Lung (tissue), 12 donors: ENCODE data around the gene OR10H4. TPM values are rescaled to one million over a fixed set of nuclear protein-coding genes. Genes with fewer than 3 reads are reported as not detected.

Source experiments
- ATAC-seq: fragments of 200-7000 bp; cut with Tn5 transposase; one replicate; pipeline ENCODE4 v1.9.1; 2020; ENCODE audit warnings: moderate number of reproducible peaks; ENCODE audit not compliant: insufficient read depth, low FRiP score
- DNase-seq, 3 donors: peaks; one replicate each; pipeline ENCODE4 v3.0.0-alpha.2; 2013 to 2017
- H3K27ac ChIP-seq, 2 donors: one replicate each; pipeline ENCODE4 v1.5.1; 2013; ENCODE audit warnings: mild to moderate bottlenecking in 2 of 2, moderate library complexity in 2 of 2, control low read depth in 1 of 2, inconsistent platforms in 1 of 2, low read depth in 1 of 2, low read length in 1 of 2
- H3K27me3 ChIP-seq, 3 donors: one replicate each; pipeline ENCODE4 v1.5.1; 2013; ENCODE audit warnings: low read length in 2 of 3; ENCODE audit not compliant: control insufficient read depth in 3 of 3, insufficient read depth in 3 of 3
- H3K36me3 ChIP-seq, 4 donors: one replicate each; pipeline ENCODE4 v1.5.1; 2013; ENCODE audit warnings: low read length in 4 of 4, mild to moderate bottlenecking in 1 of 4, moderate library complexity in 1 of 4; ENCODE audit not compliant: control insufficient read depth in 4 of 4, insufficient read depth in 4 of 4
- H3K4me1 ChIP-seq, 5 donors: one replicate each; pipeline ENCODE4 v1.5.1; 2013; ENCODE audit warnings: low read length in 5 of 5, mild to moderate bottlenecking in 2 of 5, moderate library complexity in 1 of 5; ENCODE audit not compliant: control insufficient read depth in 5 of 5, insufficient read depth in 5 of 5
- H3K4me3 ChIP-seq: one replicate; pipeline ENCODE4 v1.5.1; 2013; ENCODE audit warnings: mild to moderate bottlenecking, control low read depth, moderate library complexity
- H3K9ac ChIP-seq, 2 donors: one replicate each; pipeline ENCODE4 v1.5.1; 2013; ENCODE audit warnings: low read length in 2 of 2, control low read depth in 1 of 2; ENCODE audit not compliant: insufficient read depth in 1 of 2
- H3K9me3 ChIP-seq, 4 donors: one replicate each; pipeline ENCODE4 v1.5.1; 2013; ENCODE audit warnings: low read length in 3 of 4, mild to moderate bottlenecking in 1 of 4, moderate library complexity in 1 of 4; ENCODE audit not compliant: control insufficient read depth in 4 of 4, insufficient read depth in 3 of 4
- CTCF ChIP-seq: IDR thresholded peaks from 2 replicates; pipeline ENCODE4 v1.5.1; 2012; ENCODE audit warnings: mild to moderate bottlenecking; ENCODE audit errors: control extremely low read depth, extremely low read depth
- WGBS, 2 donors: extraction: QIAGEN DNeasy Blood & Tissue Kit; methylation state at CpG; one replicate each; pipeline ENCODE4 v1.1.7; 2013; 5-methylcytosine and 5-hydroxymethylcytosine counted together
- polyA plus RNA-seq, 2 donors: library from polyadenylated mRNA; stranded (reverse); fragments of 200-250 nt; gene quantifications; one replicate each; pipeline ENCODE4 v1.2.1, GENCODE V29; 2013
- total RNA-seq, 2 donors: library from RNA; depleted of rRNA in 1 of 2; stranded (reverse); fragments of >200 nt in 1 of 2; gene quantifications; one replicate each; pipeline ENCODE4 v1.2.1, GENCODE V29; 2014 to 2021
- donor health status: control.
- donor health status: control.
- donor health status: Bipolar disorder and iron deficiency.
- donor health status: healthy.
- donor health status: DM: yes; HTN: yes; CAD: no.

Gene OR10H4
- total and polyA plus RNA-seq, 4 donors: not detected

DNA sequence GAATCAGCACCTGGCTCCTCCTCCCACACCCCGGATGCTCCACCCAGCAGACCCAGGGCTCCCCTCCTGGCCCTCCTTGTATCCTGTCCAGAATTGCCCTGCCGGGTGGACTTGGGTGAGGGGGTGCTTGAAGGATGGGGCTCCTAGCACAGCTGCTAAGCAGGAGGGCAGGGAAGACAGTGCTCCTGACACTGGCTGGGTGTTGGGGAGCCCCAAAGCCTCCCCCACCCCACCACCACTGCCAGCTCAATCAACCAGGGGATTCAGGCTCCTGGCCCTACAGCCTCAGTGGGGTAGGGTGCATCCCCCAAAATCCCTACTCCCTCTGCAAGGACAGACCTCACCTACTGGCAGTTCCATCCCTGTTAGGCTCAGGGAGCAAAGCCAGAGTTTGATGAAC lies 11.9 kb upstream of the OR10H4 start:
- DNase-seq: no peak
- no peak overlapping the region for H3K27ac ChIP-seq
- WGBS, 2 donors: 79 to 86% methylated on average over 2 of the region's 2 CpGs
- H3K27me3 ChIP-seq: peaks cover 0 to 25% (median 14%) of the 10 kb centered on the region in 3 donors
- H3K9me3 ChIP-seq: peaks cover 0 to 12% (median 0%) of the 10 kb centered on the region in 4 donors
- H3K4me3 ChIP-seq: no peak overlapping the region
- no peak for ATAC-seq
- no peaks in the 10 kb centered on the region for H3K36me3 ChIP-seq
- no peak for TF ChIP-seq CTCF
- H3K4me1 ChIP-seq: peaks cover 0 to 3% (median 0%) of the 10 kb centered on the region in 5 donors
- no peak overlapping the region for H3K9ac ChIP-seq

DNA sequence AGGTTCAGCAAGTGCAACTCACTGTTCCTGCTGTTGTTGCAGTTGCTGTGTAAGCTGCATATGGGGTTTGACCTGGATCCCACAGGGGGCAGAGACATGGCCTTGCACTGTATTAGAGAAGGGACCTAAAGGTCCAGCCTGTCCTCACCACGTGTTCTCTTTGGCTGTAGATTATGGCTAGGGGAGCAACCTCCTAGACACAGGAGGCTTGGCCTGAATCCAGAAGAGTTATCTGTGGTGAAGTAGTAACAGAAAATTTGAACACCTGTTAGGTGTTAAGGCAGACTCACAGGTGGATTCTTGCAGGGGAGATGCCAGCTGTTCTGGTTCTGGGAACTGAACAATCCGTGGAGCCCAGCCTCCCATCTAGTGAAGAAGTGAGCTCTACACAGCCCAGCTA lies 11.0 kb upstream of the OR10H4 start:
- Histone ChIP-seq H3K27ac (no peak overlapping the region), H3K27me3 (peaks cover 0 to 25% (median 14%) of the 10 kb centered on the region in 3 donors), H3K9me3 (peaks cover 0 to 12% (median 0%) of the 10 kb centered on the region in 4 donors), H3K36me3 (no peaks in the 10 kb centered on the region), H3K9ac (no peak overlapping the region), H3K4me3 (no peak overlapping the region), H3K4me1 (peaks cover 0 to 3% (median 0%) of the 10 kb centered on the region in 5 donors)
- DNase-seq (no peak), ATAC-seq (no peak)
- no peak for TF ChIP-seq CTCF
- 71 to 72% methylated on average over 2 of the region's 2 CpGs for WGBS, 2 donors

- H3K27me3 ChIP-seq: no peaks in the 10 kb centered on the region
- H3K27ac ChIP-seq: no peak overlapping the region
- H3K4me1 ChIP-seq: no peaks in the 10 kb centered on the region
- no peak overlapping the region for H3K4me3 ChIP-seq
- DNase-seq (no peak), ATAC-seq (no peak)
- peaks cover 0 to 8% (median 6%) of the 10 kb centered on the region in 4 donors for H3K9me3 ChIP-seq
- no peak for TF ChIP-seq CTCF
- H3K36me3 ChIP-seq: no peaks in the 10 kb centered on the region
- WGBS, 2 donors: 69 to 73% methylated on average over 4 of the region's 4 CpGs
- no peak overlapping the region for H3K9ac ChIP-seq
Measured at GRCh38 chr19:15944401-15944800, 4.4 kb upstream of the OR10H4 start.

- H3K36me3 ChIP-seq: no peaks in the 10 kb centered on the region
- H3K27me3 ChIP-seq: no peaks in the 10 kb centered on the region
- no peak overlapping the region for H3K4me3 ChIP-seq
- H3K9ac ChIP-seq: no peak overlapping the region
- H3K27ac ChIP-seq: no peak overlapping the region
- 44 to 56% methylated on average over 4 of the region's 4 CpGs for WGBS, 2 donors
- H3K4me1 ChIP-seq: no peaks in the 10 kb centered on the region
- ATAC-seq (no peak), DNase-seq (no peak)
- peaks cover 0 to 10% (median 7%) of the 10 kb centered on the region in 4 donors for H3K9me3 ChIP-seq
- TF ChIP-seq CTCF: no peak
Measured at GRCh38 chr19:15945301-15945700, 3.5 kb upstream of the OR10H4 start.
